ENCODE results near the gene ASB10. TPM values are rescaled to one million over a fixed set of nuclear protein-coding genes. Genes with fewer than 3 reads are reported as not detected.

Gene ASB10
- total RNA-seq, 1 donor from 2014 or later, result not detected

GRCh38 chr7:151207315-151207714 lies 20.3 kb upstream of the ASB10 start:
- peaks cover 1% of the 10 kb centered on the region for H3K36me3 Mint-ChIP-seq (ENCODE audit: low read depth)
- no peak for TF ChIP-seq CTCF (IDR thresholded peaks at IDR 0.05)
- H3K4me1 Mint-ChIP-seq (ENCODE audit: low read depth), result no peaks in the 10 kb centered on the region
- H3K27ac Mint-ChIP-seq (ENCODE audit: unreplicated experiment), result no peak overlapping the region
- no peaks in the 10 kb centered on the region for H3K9me3 Mint-ChIP-seq (ENCODE audit: low read depth)
- DNase-seq (ENCODE audit: low spot score), result no peak
- peaks cover 28% of the 10 kb centered on the region for H3K27me3 Mint-ChIP-seq (ENCODE audit: low read depth)
- H3K4me3 Mint-ChIP-seq (ENCODE audit: unreplicated experiment), result no peak overlapping the region

- H3K4me3 Mint-ChIP-seq (ENCODE audit: unreplicated experiment), result no peak overlapping the region
- no peak for DNase-seq (ENCODE audit: low spot score)
- no peaks in the 10 kb centered on the region for H3K4me1 Mint-ChIP-seq (ENCODE audit: low read depth)
- no peak overlapping the region for H3K27ac Mint-ChIP-seq (ENCODE audit: unreplicated experiment)
- peaks cover 1% of the 10 kb centered on the region for H3K36me3 Mint-ChIP-seq (ENCODE audit: low read depth)
- TF ChIP-seq CTCF (IDR thresholded peaks at IDR 0.05), result no peak
- H3K9me3 Mint-ChIP-seq (ENCODE audit: low read depth), result no peaks in the 10 kb centered on the region
- peaks cover 32% of the 10 kb centered on the region for H3K27me3 Mint-ChIP-seq (ENCODE audit: low read depth)
Observed at GRCh38 chr7:151206914-151207313, 19.9 kb upstream of the ASB10 start.

- H3K27me3 Mint-ChIP-seq (ENCODE audit: low read depth), result peaks cover 39% of the 10 kb centered on the region
- H3K27ac Mint-ChIP-seq (ENCODE audit: unreplicated experiment), result no peak overlapping the region
- H3K9me3 Mint-ChIP-seq (ENCODE audit: low read depth), result no peaks in the 10 kb centered on the region
- no peaks in the 10 kb centered on the region for H3K36me3 Mint-ChIP-seq (ENCODE audit: low read depth)
- no peak overlapping the region for H3K4me3 Mint-ChIP-seq (ENCODE audit: unreplicated experiment)
- DNase-seq (ENCODE audit: low spot score), result no peak
- no peak for TF ChIP-seq CTCF (IDR thresholded peaks at IDR 0.05)
- no peaks in the 10 kb centered on the region for H3K4me1 Mint-ChIP-seq (ENCODE audit: low read depth)
Observed at GRCh38 chr7:151205730-151206129, 18.7 kb upstream of the ASB10 start.

- no peak for DNase-seq (ENCODE audit: low spot score)
- H3K27me3 Mint-ChIP-seq (ENCODE audit: low read depth), result peaks cover 39% of the 10 kb centered on the region
Observed at GRCh38 chr7:151204383-151205032, 17.5 kb upstream of the ASB10 start.

GRCh38 chr7:151202836-151203235 lies 15.8 kb upstream of the ASB10 start:
- Mint-ChIP-seq H3K4me1 (ENCODE audit: low read depth) (no peaks in the 10 kb centered on the region), H3K27me3 (ENCODE audit: low read depth) (peaks cover 40% of the 10 kb centered on the region), H3K36me3 (ENCODE audit: low read depth) (no peaks in the 10 kb centered on the region), H3K9me3 (ENCODE audit: low read depth) (no peaks in the 10 kb centered on the region), H3K4me3 (ENCODE audit: unreplicated experiment) (no peak overlapping the region), H3K27ac (ENCODE audit: unreplicated experiment) (no peak overlapping the region)
- TF ChIP-seq CTCF (IDR thresholded peaks at IDR 0.05), result no peak
- no peak for DNase-seq (ENCODE audit: low spot score)

More at GRCh38 chr7:151204383-151205032, 17.5 kb upstream of the ASB10 start:
- H3K4me1 Mint-ChIP-seq (ENCODE audit: low read depth), result no peaks in the 10 kb centered on the region
- H3K27ac Mint-ChIP-seq (ENCODE audit: unreplicated experiment), result no peak overlapping the region
- TF ChIP-seq CTCF (IDR thresholded peaks at IDR 0.05), result no peak
- no peaks in the 10 kb centered on the region for H3K9me3 Mint-ChIP-seq (ENCODE audit: low read depth)
- no peak overlapping the region for H3K4me3 Mint-ChIP-seq (ENCODE audit: unreplicated experiment)
- no peaks in the 10 kb centered on the region for H3K36me3 Mint-ChIP-seq (ENCODE audit: low read depth)

Data from chondrocyte (in vitro differentiated cells).